GM12872 (cell line): ENCODE measurements around the gene C14orf93.

ENCODE experiments used
- TF ChIP-seq, protein P1 (sequence below): IDR thresholded peaks from 3 replicates; pipeline ENCODE4 v1.5.1; 2011; ENCODE audit warnings: low read depth, mild to moderate bottlenecking, low read length, moderate library complexity; ENCODE audit not compliant: insufficient read depth

Gene C14orf93

DNA sequence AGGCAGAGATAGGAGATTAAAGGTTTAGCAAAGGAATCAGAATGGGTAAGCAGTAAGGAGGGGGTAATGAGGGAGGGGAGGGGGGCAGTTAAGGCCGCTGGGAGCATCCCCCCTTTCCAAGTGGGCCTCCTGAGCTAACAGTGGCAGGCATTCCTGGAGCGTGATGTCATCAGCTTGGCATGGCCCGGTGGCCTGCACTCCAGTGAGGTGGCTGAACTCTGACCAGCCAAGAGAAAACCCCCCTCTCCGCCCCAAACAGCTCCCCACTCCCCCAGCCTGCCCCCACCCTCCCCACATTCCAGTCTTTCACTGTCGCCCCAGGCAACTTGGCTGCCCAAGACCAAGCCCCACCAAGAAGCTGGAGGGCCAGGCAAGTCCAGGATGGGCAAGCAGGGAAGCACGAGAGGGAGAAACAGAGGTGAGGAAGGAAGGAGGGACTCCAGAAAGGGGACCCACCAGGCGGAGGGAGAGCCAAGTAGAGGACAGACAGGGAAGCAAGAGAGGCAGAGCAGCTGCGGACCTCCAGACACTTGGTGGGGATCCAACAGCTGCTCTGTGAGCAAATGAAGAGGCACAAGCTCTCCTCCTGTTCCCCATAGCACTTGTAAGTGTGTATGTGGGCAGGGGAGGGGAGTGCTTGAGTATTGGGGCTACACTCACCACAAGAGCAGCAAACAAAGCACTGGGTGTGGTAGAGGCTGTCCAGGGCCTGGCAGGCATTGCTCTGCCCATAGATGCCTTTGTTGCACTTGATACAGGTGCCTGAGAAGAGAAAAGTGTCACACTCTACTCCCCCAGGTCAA, 32.1 kb downstream of the C14orf93 start:
- TF ChIP-seq, protein P1, sequence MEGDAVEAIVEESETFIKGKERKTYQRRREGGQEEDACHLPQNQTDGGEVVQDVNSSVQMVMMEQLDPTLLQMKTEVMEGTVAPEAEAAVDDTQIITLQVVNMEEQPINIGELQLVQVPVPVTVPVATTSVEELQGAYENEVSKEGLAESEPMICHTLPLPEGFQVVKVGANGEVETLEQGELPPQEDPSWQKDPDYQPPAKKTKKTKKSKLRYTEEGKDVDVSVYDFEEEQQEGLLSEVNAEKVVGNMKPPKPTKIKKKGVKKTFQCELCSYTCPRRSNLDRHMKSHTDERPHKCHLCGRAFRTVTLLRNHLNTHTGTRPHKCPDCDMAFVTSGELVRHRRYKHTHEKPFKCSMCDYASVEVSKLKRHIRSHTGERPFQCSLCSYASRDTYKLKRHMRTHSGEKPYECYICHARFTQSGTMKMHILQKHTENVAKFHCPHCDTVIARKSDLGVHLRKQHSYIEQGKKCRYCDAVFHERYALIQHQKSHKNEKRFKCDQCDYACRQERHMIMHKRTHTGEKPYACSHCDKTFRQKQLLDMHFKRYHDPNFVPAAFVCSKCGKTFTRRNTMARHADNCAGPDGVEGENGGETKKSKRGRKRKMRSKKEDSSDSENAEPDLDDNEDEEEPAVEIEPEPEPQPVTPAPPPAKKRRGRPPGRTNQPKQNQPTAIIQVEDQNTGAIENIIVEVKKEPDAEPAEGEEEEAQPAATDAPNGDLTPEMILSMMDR: no peak

DNA sequence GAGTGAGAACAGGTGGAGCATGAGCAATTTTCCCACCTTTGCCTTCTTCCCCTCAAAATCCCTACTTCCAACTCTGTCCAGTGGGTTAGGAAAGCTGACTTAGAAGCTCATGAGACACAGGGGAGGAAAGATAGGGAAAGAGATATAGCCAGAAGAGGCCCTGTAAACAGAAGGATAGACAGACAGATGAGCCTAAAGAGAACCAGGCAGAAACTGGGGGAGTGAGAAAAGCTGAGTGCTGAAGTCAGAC, 32.6 kb downstream of the C14orf93 start:
- TF ChIP-seq, protein P1: no peak

DNA sequence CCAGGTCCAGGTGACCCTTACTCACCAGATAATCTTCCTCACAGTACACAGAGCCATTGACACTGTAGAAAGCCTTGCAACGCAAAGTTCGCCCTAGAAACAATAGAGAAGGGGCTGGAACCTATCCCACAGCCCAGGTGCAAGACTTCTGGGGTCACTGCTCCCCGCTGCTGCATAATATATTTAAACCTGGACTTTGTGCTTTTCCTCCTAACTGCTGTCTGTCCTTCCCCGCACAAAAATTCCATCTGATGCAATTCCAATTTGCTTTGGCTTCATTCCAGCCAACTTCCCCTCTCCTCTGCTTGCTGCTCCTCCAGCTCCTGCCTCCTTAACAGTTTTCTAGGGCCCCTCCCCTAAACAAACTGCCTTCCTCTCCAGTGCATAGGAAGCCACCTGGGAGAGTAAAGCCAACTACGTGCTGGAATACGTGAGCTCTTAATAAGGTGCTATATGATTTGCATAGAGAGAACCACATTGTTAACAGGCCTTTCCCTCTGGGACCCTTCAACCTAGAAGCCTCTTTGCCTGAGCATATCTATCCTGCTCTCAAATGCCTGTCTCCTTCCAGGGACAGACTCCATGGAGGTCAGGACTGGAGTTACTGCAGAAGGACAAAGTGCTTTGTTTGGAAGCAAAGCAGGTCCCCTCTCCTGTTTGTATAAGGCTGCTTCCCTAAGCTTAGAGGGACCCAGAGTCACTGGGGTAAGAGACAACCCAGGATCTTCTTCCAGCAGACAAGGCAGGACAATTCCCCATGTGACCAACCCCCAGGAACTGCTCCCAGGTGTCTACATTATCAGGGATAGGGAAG, 33.1 kb downstream of the C14orf93 start:
- TF ChIP-seq, protein P1: no peak

DNA sequence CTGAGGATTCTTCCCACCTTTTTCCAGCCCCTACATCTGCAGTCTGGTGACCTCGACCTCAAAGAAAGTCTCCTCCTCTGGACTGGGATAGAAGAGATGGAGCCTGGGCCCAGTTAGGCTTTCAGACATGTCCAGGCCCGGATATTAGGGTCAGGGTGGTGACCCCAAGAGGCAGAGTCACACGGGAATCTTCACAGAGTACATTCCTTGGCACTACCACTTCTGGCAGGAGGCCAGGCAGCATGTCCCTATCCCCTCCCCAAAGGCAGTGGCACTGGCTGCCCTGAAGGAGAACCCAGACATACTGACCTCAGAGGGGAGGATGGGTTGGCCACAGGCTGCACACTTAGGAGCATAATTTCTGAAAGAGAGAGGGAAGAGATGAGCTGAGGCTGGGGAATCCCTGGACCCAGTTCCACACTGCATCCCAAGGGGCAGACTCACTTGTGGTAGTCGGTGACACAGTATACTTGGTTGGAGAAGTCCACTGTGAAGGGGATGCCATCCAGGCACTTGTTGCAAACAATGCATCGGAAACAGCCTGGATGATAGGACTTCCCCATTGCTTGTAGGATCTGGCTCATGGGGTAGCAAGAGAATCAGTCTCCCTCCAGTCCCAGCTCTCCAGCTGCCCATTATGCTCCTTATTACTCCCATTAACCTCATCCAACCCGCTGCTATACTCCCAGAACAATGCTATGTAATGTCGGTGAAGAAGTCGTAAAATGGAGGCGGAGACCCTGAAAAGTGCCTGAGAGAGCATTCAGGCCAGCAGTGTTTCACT, 35.2 kb downstream of the C14orf93 start:
- TF ChIP-seq, protein P1: no peak

DNA sequence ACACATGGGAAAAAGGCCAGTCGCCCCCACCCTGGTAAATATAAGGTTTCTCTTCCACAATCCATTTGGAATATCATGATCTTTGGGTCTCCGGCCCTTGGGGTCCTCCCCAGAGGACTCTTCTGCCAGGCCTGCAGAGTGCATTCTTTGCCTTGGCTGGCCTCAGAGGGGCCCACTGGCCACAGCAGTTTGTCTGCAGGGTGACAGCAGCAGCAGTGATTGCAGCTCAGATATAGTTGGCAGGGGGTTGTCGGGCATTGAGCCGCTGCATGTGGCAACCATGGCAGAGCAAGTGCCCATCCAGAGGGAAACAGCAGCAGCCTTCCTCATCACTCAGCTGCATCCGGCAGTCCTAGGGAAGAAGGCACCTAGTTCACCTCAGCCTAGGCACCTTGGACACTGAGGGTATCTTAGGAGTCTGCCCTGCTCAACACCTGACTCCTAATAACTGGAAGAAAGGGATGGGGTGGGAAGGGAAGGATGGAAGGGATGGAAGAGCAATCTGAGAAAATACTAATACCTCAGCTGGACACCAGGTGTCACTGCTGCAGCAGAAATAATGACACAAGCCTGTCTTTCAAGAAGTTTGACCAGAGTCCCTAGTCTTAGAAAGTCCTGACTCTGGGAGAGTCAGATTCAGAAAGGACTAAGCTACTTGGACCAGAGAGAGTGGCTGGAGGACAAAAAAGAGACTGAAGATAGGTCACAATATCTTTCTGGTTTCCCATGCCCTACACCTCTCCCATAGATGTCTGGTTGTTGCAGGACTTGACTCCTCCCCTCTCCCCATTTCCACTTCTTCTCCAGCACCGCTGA, 36.5 kb downstream of the C14orf93 start:
- TF ChIP-seq, protein P1: peak; percentile 80

DNA sequence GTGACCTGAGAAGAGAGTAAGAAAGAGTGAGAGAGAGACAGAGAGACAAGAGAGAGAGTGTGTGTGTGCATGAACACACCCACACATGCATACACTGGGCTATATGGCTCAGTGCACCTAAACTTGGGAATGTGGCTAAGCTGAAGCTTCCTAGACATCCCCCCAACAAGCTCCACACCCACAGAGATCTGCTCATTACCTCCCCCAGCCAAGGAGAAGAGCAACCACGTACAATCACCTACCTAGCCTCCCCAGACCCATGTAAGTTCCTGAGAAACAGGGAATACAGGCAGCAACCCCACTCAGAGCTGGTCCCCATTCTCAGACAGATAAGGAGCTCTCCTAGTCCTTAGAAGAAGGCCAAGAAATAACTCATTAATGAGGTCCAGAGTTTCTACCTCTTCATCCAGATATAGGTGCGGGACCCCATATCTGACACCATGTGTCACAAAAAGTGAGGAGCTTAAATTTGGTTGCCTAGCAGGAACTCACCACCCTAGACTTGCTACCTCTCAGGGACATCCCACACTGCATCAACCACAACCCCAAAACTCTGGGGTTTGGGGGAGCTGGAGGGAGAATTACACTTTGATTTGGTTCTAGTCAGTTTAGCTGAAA, 37.5 kb downstream of the C14orf93 start:
- TF ChIP-seq, protein P1: no peak
